GM10248 (cell line): Measurements from ENCODE around the gene ARHGAP12.
"Not testable (repeated sequence)": the region's sequence is repeated elsewhere in the genome, so short reads cannot be mapped to it uniquely, and the experiment has no call there.

Source experiments
- CTCF ChIA-PET: fragments of 300-600 bp; sonication (Branson Sonifier 250); formaldehyde crosslinking; extraction: SDS; loops from one replicate; lab custom pipeline; 2021; ENCODE audit warnings: antibody characterized with exemption; lab: Yijun Ruan, JAX
- POLR2A ChIA-PET: fragments of 350-650 bp; sonication (Branson Sonifier 250); formaldehyde crosslinking; extraction: SDS; loops from one replicate; lab custom pipeline; 2020; ENCODE audit warnings: antibody characterized with exemption; lab: Yijun Ruan, JAX
- DNase-seq: peaks from one replicate; pipeline ENCODE4 v3.0.0; 2012; ENCODE audit errors: extremely low spot score
- TF ChIP-seq, protein P1 (sequence below): IDR thresholded peaks from 2 replicates; pipeline ENCODE4 v1.5.1; 2012; ENCODE audit warnings: mild to moderate bottlenecking, low read depth; ENCODE audit errors: extremely low read depth, missing control alignments, control extremely low read depth

Gene ARHGAP12

DNA sequence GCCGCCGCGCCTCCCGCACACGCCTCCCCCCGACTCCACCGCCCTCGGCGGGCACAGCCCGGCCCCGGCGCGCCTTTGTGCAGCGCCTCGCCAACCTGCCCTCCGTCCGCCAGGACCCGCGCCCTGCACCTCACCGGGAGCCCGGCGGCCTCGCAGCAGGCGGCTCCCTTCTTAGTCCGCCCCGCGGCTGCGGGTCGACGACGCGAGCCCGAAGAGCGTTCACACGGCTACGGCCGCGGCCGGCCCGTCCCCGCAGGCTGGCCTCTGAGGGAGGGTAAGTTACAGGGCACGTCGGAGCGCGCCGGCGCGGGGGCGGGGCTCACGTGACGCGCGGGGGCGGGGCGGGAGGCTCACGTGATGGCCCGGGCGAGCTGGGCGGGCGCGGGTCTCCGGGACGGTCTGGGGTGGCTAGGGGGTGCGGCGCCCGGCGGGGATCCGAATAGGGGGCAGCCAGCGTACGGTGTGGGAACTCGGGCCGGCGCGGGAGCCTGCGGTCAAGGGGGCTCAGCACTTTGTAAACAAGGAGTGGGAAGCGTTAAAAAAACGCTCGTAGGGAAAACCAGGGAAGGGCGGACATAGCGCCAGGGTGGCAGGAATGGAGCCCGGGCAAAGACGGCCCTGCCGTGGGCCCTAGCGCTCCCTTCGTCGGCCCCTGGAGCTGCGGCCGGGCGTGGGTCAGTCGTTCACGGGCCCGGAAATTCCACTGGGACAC, at the start of gene ARHGAP12:
ARHGAP12 (minus strand) TSS at position 283 of the 712 bp plus-strand sequence. CDS start 19,976 bp downstream, outside the sequence.
- ChIA-PET POLR2A (no interaction called here), CTCF (interaction anchor here (1.0 to 2.2 kb wide), 3 partner anchors 12 to 66 kb away, joined by 3 to 10 read pairs (median 3); no protein-coding TSS in a partner anchor)
- DNase-seq: peak; percentile 84
- TF ChIP-seq, protein P1, sequence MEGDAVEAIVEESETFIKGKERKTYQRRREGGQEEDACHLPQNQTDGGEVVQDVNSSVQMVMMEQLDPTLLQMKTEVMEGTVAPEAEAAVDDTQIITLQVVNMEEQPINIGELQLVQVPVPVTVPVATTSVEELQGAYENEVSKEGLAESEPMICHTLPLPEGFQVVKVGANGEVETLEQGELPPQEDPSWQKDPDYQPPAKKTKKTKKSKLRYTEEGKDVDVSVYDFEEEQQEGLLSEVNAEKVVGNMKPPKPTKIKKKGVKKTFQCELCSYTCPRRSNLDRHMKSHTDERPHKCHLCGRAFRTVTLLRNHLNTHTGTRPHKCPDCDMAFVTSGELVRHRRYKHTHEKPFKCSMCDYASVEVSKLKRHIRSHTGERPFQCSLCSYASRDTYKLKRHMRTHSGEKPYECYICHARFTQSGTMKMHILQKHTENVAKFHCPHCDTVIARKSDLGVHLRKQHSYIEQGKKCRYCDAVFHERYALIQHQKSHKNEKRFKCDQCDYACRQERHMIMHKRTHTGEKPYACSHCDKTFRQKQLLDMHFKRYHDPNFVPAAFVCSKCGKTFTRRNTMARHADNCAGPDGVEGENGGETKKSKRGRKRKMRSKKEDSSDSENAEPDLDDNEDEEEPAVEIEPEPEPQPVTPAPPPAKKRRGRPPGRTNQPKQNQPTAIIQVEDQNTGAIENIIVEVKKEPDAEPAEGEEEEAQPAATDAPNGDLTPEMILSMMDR: no peak

DNA sequence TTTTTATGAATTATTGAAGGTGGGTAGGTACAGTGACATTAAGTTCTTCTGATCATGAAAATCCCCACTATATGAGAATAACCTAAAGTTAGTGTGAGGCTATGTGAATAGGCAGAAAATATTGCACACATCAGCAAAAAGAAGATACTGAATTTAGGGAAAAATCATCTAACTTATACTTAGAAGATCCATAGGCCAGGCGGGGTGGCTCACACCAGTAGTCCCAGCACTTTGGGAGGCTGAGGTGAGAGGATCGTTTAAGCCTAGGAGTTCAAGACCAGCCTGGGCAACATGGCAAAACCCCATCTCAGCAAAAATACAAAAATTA, 49.5 kb upstream of the ARHGAP12 start:
- no peak for DNase-seq
- TF ChIP-seq, protein P1: no peak
- ChIA-PET POLR2A (no interaction called here), CTCF (interaction anchor here (1.0 kb wide), 1 partner anchor 68 kb away, joined by 3 read pairs; no protein-coding TSS in a partner anchor)

DNA sequence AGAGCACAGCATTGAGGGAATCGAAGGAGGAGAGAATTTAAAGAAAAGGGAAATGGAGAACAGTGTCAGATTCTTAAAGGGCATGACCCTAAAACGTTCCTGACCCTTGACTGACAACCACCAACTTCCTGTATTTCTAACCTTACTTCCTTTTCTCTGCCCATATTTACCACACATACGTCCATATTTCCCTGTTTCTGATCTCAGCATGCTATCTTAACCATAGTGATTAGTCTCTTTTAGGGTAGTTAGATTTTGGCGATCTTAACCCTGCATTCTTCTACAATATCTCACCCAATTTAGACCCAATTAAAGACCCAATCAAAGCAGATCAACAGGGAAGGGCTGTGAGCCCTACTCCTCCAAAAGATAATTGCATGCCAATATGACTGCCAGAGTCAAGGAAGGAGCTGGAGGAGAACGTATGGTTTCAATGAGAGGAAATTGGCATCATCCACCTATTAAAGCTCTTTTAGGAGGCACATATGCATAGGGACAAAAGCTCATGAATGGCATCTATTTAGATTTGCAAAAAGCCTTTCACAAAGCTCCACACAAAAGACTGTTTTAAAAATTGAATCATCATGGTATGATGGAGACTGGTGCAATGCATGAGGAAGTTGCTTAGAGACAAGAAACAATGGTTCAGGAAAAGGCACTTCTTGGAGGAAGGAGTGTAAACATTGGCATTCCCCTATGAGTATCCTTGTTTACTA, 49.0 kb upstream of the ARHGAP12 start:
- CTCF ChIA-PET: interaction anchor here (0.6 to 2.7 kb wide), 5 partner anchors 9 to 926 kb away, joined by 3 to 13 read pairs (median 3); no protein-coding TSS in a partner anchor

GRCh38 chr10:31975157-31975765, 46.6 kb upstream of the ARHGAP12 start:
- no peak for DNase-seq
- CTCF ChIA-PET: interaction anchor here (1.2 to 2.7 kb wide), 2 partner anchors 12 to 17 kb away, joined by 5 to 13 read pairs; no protein-coding TSS in a partner anchor
- TF ChIP-seq, protein P1: no peak
- POLR2A ChIA-PET: interaction anchor here (0.6 kb wide), 1 partner anchor 360 kb away, joined by 3 read pairs; no protein-coding TSS in a partner anchor

More for the DNA sequence above, 49.0 kb upstream of the ARHGAP12 start:
- POLR2A ChIA-PET: no interaction called here
- DNase-seq: no peak
- TF ChIP-seq, protein P1: no peak

DNA sequence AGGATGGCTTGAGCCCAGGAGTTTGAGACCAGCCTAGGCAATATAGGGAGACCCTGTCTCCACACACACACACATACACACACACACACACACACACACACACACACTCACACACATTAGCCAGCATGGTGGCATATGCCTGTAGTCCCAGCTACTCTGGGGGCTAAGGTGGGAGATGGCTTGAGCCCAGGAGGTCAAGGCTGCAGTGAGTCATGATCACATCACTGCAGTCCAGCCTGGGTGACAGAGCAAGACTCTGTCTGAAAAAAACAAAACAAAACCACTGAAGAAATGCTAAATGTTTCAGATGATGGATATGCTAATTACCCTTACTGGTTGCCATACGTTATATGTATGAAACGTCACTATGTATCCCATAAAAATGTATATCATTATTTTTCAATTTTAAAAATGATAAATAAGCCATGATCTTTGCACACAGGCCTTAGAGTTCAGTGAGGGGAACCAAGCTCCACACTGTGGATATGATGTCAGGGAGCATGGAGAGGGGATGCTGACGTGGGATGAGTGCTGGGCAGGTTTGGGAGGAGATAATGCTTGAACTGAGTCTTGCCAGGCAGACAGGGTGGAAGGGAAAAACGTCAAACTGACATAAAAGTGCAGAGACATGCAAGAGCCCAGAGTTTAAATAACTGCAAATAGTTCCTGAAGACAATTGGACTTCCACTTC, 45.9 kb upstream of the ARHGAP12 start:
- POLR2A ChIA-PET: interaction anchor here (0.6 kb wide), 1 partner anchor 361 kb away, joined by 3 read pairs; no protein-coding TSS in a partner anchor
- TF ChIP-seq, protein P1: no peak
- no peak for DNase-seq
- CTCF ChIA-PET: interaction anchor here (1.2 to 2.7 kb wide), 2 partner anchors 11 to 18 kb away, joined by 5 to 13 read pairs; no protein-coding TSS in a partner anchor

DNA sequence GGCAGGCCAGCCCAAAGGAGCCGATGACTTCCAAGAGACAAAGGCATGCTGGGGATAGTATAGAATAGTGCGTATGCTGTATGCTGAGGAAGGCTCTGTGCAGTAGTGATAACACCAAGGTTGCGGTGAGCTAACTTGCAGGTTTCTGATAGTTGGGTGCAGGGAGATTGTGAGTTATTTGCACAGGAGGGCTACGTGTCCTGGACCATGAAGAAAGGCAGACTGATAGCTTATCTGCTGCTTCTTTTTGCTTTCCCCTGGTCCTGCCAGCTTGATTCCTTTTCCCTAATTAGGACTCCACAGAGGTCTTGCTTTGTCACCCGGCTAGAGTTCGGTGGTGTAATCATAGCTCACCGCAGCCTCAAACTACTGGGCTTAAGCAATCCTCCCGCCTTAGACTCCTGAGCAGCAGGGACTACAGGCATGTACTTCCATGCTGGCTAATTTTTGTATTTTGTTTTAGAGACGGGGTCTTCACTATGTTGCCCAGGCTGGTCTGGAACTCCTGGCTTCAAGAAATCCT, 43.9 kb upstream of the ARHGAP12 start:
- CTCF ChIA-PET: no interaction called here
- DNase-seq: no peak
- POLR2A ChIA-PET: no interaction called here
- TF ChIP-seq, protein P1: no peak

- CTCF ChIA-PET, POLR2A ChIA-PET: not testable (repeated sequence)
These were observed 41.2 kb upstream of the ARHGAP12 start for GRCh38 chr10:31969847-31970246.

More at GRCh38 chr10:31969847-31970246, 41.2 kb upstream of the ARHGAP12 start:
- not testable (repeated sequence) for DNase-seq
